Stimulated activated naive CD4-positive, alpha-beta T cell (primary cell): ENCODE results near the gene HERC2.
A peak's percentile ranks its signal among the peaks of the same experiment; 100 is the strongest.
"Not testable (repeated sequence)": the region's sequence is repeated elsewhere in the genome, so short reads cannot be mapped to it uniquely, and the experiment has no call there.

Experiments used
- DNase-seq, 6 experiments: peaks; one replicate each; lab custom pipeline; 2025; lab: John Stamatoyannopoulos, UW

HERC2 gene

DNA sequence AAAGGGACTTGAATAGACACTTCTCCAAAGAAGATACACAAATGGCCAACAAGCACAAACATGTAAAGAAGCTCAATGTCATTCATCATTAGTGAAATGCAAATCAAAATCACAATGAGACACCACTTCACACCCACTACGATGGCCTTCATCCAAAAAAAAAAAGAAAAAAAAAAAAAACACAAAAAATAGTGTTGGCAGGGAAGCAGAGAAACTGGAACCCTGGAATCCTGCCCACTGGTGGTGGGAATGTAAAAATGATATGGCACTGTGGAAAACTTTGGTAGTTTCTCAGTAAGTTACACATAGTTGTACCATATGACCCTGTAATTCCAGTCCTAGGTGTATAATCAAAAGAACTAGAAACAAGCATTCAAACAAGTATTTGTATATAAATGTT is 94.7 kb downstream of the HERC2 start:
- DNase-seq: not testable (repeated sequence)

DNA sequence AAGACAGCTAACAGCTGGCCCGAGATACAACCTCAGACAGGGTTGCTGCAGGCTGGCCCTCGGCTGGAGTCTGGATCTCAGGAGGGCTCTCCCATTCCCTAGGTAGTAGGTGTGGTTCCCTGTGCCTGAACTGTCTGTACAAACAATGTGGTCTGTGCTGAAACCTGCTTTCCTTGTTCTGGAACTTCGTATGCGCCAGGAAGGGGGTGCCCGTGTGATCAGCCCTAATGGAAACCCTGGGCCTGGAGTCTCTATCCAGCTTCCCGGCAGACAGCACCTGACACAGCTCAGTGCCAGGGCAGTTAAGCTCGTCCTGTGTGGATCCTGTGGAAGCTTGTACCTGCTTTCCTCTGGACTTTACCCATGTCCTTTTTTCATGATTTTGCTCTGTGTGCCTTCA is 99.4 kb downstream of the HERC2 start:
- DNase-seq: not testable (repeated sequence)

DNA sequence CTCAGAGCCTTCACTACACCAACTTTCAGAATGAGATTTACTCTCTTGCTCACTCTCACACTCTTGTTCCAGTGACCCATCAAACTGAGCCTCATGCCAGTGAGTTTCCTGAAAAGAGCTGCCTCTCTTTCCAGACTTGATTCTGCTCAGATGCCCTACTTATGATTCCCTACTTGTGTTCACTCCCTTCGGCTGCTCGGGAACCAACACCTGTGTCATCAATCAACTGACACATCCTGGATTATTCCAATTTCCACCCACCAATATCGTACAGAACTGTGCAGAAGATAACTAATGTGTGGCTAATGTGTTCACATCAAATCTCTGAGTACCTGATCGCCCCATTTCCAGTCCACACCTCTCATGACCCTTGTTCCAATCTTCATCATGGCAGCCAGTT is 100.3 kb downstream of the HERC2 start:
- not testable (repeated sequence) for DNase-seq

DNA sequence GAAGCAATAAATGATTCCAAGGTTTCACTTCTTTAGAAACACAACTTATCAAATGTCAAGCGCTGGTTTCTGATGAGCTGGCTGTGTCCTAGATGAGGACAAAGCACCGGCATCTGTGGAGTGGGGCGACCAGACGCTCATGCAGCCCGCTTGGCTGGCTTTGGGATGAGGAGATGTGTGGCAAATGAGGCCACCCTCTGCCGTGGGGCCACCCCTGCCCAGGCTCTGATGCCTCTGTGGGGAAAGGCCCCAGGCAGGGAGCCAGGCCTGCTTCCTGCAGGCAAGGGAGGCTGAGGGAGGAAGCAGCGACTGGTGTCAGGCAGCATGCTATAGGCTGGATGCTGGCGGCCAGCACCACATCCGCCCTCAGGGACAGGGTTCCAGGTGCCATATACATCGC is 102.9 kb downstream of the HERC2 start:
- no peak for DNase-seq

DNA sequence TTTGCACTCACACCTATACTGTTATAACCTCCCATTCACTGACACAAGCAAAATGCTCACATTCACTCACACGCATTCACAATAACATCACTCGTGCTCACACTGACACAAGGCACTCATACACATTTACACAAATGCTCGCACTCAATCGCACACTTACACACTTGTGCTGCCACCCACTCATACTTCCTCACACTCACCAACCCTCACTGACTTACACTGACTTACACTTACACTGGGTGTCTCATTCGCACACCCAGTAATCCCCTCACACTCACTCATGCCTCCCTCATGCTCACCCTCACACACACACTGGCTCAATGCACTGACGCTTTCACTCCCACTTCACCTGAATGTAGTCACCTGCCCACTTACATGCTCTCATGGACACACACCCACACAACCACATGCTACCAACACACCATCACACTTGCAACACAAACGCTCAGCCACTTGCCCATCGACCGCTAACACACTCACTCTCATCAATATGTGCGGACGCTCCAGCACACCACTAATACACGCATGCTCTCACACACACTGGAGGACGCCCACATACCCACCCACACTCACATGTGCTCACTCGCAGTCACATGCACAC is 104.9 kb downstream of the HERC2 start:
- not testable (repeated sequence) for DNase-seq

DNA sequence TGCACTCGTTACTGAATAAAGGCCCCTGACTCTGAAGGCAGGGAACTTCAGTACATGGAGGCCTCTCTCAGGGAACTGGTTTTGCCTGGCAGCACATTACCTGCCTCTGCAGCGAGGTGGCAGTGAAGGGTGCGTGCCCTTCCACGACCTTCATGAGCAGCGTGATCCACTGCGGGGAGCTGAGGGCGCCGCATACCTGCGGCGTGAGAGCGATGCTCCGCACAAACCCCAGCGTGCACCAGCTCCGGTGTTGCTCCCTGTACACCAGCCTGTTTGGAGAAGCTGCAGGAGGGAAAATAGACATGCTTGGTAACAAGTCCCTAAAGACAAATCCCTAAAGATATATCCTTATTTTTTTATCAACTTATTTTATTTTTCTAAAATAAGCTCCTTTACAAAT is 106.5 kb downstream of the HERC2 start:
- not testable (repeated sequence) for DNase-seq

DNA sequence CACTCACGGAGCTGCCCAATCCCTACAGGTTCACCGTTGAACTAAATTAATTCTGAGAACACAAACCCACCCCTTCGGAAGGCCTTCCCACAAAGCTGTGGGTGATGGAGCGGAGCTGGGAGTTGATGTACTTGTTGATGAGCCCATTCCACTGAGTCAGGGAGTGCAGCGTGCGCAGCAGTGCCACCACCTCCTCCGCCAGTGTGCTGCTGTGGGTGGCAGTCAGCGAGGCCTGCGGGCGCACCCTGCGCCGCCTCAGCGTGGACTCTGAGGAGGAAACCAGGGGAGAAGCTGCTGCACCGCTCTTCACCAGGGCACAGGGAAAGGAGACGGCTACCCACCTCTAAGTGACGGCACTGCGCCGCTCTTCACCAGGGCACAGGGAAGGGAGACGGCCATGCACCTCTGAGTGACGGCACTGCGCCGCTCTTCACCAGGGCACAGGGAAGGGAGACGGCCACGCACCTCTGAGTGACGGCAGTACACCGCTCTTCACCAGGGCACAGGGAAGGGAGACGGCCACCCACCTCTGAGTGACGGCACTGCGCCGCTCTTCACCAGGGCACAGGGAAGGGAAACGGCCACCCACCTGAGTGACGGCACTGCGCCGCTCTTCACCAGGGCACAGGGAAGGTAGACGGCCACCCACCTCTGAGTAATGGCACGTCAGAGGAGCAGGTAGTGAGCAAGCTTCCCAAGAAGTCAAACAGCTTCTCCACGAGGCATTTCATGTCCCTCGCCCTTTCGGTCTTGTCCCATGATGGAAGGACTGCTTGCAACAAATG is 107.8 kb downstream of the HERC2 start:
- DNase-seq: not testable (repeated sequence)

DNA sequence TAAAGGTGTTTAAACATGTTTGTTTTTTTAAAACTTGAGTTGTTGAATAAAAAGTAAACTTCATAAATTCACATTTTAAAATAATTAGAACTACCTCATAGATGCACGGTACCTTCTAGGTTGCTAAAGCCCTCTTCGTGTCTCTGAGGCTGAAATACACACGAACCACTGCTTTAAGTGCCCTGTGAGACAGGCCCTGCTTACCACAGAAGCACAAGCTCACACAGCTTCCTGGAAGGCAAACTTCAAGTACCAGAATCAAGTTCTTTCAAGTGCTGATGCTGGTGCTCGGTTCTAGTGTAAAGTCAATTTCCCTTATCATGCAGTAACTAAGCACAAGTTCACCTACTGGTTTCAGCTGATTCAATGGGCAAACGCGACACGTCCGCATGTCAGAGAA is 108.6 kb downstream of the HERC2 start:
- not testable (repeated sequence) for DNase-seq

DNA sequence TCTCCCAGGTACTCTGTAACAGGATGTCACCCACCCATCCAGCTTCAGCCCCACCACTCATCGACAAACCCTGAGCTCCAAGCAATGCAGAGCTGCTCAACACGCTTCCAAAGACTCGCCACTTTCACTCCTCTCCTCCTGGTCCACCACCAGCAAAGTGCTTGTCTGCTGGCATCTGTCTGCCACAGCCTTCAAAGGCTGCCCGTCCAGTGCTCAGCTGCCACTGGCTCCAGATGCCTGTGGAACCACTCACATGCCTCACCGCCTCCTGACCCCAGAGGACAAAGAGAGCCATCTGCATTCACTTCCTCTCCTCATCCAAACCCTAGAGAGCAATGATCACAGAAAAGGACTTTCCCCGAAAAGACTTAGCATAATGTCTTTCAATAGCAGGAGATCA is 113.4 kb downstream of the HERC2 start:
- no peak for DNase-seq

DNA sequence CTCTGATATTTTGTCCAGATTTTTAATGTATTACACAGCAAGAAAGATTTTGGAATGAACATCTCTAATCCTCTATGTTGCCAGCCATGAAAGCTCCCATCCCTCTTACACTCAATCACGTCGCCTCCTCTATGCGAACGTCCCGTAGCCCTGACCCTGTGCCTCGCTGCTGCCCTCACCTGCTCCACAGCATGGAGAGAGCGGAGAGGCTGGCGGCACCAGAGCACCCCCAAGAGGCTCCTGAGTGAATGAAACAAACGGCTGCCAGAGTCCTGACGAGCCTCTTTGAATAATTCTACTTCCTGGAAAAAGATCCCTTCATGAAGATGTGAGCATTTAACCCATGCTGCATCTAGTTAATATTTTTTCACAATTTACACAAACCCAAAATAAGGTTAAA is 116.3 kb downstream of the HERC2 start:
- DNase-seq: not testable (repeated sequence)

DNA sequence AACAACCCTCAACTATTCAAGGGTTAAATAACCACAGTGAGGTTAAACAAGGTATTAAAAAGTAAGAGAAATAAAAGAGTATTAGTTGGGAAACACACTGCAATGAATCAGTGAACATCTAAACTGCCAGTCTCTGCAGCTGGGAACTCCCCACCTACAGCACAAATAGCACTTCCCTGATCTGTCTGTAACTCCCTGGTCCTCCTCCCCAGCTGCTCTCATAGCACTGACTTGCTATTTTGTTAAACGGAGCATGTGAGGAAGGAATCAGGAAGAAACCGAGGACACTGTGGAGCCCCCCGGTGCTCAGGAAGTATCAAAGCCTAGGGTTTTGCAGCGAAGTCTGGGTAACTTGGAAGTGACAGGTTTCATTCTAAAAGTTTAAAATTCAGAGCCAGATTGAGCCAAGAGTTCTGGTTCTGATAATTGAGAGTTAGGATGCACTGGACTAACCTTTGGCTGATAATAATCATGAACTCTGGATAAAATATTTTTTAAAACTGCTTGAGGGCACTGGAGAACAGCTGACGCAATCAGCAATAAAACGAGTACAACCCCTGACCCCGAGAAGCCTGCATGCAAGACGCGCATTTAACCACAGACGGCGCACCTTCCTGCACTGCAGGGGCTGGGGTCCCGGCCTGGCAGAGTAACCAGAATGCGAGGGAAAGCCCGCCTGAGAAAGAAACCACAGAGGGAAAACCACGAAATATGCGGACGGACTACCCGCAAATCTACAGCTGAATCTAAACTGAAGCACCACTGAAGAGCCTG is 118.7 kb downstream of the HERC2 start:
- DNase-seq: peak in 1 of 6 experiments; percentile 11

DNA sequence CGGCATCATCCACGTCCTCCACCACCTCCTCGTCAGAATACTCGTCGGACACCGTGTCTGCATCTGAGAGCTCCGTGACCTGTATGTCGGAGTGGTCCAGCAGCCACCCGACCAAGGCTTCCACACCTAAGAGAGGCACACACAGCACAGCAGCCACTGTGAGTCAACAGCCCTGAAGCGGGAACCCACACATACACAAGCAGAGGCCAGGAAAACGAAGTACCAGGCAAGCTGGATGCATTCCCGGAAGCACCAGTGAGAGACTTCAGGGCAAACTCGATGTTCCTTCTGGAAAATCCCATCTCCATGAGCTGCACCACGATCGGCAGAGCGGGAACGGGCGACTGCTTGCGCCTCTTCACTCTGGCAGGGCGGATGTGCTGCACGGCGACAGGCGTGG is 119.9 kb downstream of the HERC2 start:
- DNase-seq: not testable (repeated sequence)

DNA sequence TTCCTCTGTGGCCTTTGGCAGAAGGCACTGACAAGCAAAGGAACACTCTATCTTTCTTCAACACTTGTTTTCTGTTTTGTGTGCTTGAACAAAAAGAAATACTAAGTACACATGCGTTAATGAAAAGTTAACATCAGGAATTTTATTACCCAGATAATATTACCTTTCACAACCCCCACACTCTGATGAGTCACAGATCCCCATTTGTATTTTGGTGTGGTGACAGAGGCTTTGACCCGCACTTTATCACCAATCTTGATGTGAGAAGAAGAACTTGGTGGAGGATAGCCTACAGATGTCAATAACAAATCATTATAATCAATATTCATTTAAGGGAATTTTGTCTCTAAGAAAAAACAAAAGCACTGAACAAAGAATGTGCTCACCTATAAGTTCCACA is 123.8 kb downstream of the HERC2 start:
- DNase-seq: not testable (repeated sequence)

DNA sequence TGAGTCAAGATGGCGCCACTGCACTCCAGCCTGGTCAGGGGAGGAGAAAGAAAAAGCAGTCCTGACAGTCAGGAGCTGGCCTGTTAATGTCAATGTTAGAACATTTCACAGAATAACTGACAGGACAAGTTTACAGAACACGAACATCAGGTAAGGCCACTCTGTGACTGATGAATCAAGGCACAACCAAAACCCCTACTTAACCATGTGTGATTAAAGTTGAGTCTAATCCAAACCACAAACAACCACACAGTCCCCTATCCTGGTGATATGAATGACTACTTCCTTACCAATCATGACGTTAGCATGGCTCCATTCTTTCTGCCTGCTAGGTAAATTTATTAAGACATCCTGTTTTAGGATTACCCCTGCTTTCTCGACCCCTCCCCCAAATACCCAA is 124.3 kb downstream of the HERC2 start:
- not testable (repeated sequence) for DNase-seq

DNA sequence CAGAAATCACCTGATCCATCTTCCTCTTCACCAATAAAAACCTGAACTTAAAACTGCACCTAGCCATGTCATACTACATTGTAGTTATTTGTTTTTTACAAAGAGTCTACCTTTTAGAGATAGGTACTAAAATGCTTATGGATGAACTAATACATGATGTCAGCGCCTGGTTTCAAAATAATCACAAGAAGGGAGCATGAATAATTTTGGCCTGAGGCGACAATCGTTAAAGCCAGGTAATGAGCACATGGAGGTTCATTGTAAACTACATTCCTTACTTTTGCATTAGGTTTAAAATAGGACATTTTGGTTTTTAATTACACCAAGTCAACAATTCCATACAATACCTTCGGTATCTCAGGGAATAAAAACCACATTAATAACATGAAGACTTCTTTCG is 125.4 kb downstream of the HERC2 start:
- not testable (repeated sequence) for DNase-seq

DNA sequence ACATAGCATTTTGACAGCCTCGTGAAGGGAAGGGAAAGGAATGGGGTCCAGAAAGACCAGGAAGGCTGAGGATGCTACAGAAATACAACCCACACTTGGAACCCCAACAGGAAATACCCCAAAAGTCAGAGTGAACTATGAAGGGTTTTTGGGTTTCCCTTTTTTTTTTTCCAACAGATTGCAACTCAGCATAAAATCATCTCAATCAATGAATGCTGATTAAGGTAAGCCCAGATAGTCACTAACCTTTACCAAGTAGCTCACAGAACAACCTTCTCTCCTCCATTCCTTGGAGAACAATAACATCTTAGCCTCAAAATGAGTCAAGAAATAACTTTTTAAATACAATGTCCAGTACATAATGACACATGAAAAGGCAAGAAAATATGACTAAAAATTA is 129.2 kb downstream of the HERC2 start:
- DNase-seq: no peak

DNA sequence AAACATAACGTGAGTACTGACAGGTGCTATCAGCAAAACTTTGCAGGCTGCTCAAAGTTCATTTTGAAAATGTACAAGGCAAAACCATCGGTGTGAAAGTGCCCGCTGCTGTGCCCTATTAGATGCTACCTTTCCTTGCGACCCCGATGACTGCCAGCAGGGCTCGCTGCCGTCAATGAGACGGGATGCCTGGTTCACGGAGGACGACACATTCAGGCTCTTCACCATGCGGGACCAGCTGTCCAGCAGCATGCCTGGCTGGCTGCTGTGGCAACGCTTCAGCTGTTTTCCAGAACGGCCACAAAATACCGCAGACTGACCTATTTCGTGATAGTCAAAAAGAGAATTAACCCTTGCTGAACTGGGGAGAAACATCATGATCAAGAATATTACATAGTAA is 130.1 kb downstream of the HERC2 start:
- DNase-seq: no peak

DNA sequence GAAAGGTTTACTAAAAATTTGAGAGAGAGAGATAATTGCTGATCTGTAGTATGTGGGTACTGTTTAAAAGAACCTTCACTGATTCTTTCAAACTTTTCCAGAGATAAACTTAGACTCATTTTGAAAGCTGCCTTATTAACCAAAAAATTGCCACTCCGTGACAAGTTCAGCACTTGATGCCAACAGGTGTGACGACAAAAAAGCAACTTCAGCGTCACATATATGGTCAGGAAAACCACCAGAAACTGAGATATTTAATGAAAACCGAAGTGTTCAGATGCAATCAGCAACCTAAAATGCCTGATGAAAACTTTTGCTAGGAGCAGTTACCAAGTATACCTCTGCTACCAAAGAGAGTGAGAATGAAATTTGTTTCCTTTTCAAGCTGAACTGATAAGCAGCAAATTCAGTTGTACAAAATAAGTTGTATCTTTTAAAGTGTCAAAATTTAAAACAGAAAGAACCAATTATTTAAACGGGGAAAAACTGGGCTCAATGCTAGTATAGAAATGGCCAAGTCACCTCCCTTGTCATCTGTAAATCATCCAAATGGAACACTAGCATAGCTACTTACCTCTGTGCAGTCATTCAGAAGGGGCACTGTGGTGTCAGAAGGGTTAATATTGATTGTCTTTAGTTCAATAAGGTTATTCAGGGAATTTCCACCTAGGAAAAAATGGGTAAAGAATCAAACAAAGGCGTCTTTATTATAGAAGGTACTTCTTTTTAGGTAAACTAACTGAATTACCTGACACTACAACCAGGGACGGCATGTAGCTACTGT is 131.4 kb downstream of the HERC2 start:
- DNase-seq: no peak

DNA sequence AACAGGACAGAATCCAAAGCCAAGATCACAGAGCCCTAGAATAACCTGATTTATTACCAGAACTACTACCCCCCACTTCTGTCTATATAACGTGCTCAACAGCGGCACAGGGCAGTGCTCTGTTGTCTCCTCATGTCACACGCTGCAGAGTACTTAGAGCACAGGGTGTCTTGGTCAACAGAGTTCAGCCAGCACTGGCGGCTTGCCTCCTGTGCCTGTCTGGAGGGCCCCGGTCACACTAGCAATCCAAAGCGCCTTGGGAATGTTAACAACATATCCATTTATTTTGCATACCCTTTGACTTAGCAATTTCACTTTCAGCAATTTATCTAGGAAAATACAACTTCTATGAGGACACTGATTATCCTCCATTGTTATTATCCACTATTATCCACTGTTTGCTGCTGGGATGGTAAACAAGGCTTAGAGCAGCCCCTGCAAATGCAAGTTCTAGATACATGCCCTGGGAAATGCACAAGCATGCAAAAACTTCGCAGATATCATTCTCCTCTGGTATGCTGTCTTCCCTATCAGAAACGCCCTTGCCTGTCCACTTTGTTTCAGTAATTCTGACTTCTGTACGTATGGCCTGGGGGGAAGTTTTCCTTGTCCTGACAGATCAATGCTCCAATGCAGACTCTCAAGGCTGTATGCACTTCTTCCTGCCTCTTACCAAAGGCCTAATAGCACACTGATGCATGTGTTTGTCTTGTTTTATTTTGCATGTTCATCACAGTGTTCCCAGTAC is 136.7 kb downstream of the HERC2 start:
- DNase-seq: no peak

DNA sequence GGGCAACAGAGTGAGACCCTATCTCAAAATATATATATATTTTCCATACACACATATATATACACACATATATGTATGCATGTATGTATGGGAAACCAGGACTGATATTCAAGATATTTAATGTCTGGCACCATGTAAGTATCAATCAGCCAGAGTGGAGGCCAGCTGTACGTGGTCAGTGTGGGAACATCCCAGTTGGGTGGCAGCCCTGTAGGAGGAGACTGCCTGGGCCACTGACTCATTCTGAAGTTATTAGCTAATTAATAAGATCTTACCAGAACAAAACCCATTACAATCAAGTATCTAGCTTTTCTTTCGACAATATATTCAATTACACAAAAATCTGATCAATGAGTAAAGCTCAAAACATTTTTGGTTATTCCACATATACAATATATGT is 137.8 kb downstream of the HERC2 start:
- no peak for DNase-seq

DNA sequence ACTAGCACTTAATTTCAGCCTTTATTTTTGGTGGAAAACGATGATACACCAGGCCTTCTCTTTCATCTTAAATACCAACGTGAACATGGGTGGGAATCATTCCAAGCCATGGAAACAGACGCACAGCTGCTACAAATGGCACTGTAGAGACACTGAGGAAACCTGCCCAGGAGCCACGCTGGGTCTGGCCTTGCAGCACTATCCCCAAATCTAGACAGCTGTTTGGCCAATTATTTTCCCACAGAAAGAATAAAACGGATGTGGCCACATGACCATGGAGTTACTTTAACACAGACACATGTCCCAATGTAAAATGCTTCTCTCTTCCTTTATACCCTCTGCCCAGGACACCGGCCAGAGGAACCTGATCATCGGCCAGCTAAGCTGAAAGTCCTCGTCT is 139.2 kb downstream of the HERC2 start:
- DNase-seq: no peak
